ENCODE measurements around the gene TMEM235.

GRCh38 chr17:78278139-78278741, 46.8 kb downstream of the TMEM235 start:
- TF ChIP-seq CTCF (IDR thresholded peaks at IDR 0.05 in 8 of 11, conservative IDR thresholded peaks at IDR 0.05 in 3 of 11) (no peak), POLR2AphosphoS5 (IDR thresholded peaks at IDR 0.05) (peak in 2 of 3 donors; percentile 26 to 57), POLR2A (IDR thresholded peaks at IDR 0.05) (no peak)
